H1 (cell line): ENCODE results near the gene OSBPL3. TPM values are rescaled to one million over a fixed set of nuclear protein-coding genes. Genes with fewer than 3 reads are reported as not detected.

ENCODE experiments used
- PHF8 ChIP-seq: fragments of 200-600 bp; sonication (generic); conservative IDR thresholded peaks from 2 replicates; pipeline ENCODE4 v1.7.1; 2012; ENCODE audit warnings: low read depth, mild to moderate bottlenecking, inconsistent platforms, low read length, moderate library complexity
- SIRT6 ChIP-seq: IDR thresholded peaks from one replicate; pipeline ENCODE4 v1.7.1; 2012; ENCODE audit warnings: low read length, inconsistent platforms
- SP4 ChIP-seq: IDR thresholded peaks from 2 replicates; pipeline ENCODE4 v1.6.1; 2012; ENCODE audit warnings: low read length, inconsistent platforms
- polyA plus RNA-seq, 7 experiments: library from polyadenylated mRNA; depleted of rRNA in 3 of 7; stranded (reverse) in 5 of 7; unstranded in 2 of 7; fragments of >200 nt in 5 of 7; fragments of 200-250 nt in 2 of 7; gene quantifications; 1 replicate in 5 of 7; 2 replicates in 1 of 7; 4 replicates in 1 of 7; pipeline versions ENCODE4 v1.2.1 to v1.2.3, GENCODE V29; 2011 to 2013; ENCODE audit warnings: missing spikeins in 2 of 7, mixed read lengths in 2 of 7
- total RNA-seq: library from RNA; stranded (reverse); fragmentation: NEBNext Ultra II Directional; extraction: Animal tissue kit (Norgen Biotek cat#: 25700); gene quantifications from 2 replicates; pipeline ENCODE4 v1.2.1, GENCODE V29; 2021
- TF ChIP-seq, protein P1 (sequence below): fragments of 300-600 bp; sonication (generic); IDR thresholded peaks from 2 replicates; pipeline ENCODE4 v1.7.1; 2012; ENCODE audit warnings: low read length, moderate library complexity, mild to moderate bottlenecking, inconsistent platforms; ENCODE audit not compliant: insufficient replicate concordance
- TF ChIP-seq, protein P2 (sequence below): IDR thresholded peaks from 2 replicates; pipeline ENCODE4 v1.6.1; 2012; ENCODE audit warnings: inconsistent platforms
- TF ChIP-seq, protein P3 (sequence below): IDR thresholded peaks from 2 replicates; pipeline ENCODE4 v1.6.1; 2011; ENCODE audit warnings: low read length, improper control_type of control experiment

Gene OSBPL3
- total and polyA plus RNA-seq, 2 of the 8 experiments (the other 6 are each of a cell fraction or from before 2014, with no cell fraction given): 2.8 to 13.9 TPM

DNA sequence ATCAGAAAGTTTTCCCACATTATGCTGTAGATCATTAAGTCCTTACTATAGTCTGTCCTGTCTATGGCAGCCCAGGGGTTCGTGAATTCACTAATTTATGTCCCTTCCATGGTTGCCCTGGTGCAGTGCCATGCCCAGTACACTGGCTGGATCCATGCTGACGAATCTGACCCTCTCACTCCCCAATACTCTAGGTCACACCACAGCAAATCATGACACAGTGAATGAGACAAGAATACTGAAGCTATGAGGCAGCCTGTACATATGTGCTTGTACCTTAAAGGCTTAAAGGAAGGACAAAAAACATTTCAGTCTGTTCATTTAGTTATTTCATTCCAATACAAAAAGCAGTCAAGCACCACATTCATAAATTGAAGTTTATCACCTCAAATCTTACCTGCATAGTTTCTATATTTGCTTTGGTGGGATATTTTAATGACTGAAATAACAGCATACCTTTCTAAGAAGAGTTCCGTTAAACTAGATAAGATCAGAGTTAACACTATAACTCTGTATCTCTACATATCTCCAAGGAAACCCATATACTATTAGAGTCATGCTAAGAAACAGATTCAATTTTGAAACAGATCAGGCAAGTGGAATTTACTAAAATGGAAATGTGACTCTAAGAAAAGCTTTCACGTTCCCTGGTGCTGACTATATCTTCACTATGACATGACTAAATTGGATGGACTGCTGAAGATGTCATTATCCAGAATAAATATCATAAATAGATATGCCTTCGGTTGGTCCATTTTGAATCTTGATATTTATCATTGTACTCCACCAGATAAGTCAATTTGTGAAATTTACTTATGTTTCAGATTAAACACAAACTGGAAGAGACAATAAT, 36.7 kb downstream of the OSBPL3 start (continued):
- TF ChIP-seq, protein P1, sequence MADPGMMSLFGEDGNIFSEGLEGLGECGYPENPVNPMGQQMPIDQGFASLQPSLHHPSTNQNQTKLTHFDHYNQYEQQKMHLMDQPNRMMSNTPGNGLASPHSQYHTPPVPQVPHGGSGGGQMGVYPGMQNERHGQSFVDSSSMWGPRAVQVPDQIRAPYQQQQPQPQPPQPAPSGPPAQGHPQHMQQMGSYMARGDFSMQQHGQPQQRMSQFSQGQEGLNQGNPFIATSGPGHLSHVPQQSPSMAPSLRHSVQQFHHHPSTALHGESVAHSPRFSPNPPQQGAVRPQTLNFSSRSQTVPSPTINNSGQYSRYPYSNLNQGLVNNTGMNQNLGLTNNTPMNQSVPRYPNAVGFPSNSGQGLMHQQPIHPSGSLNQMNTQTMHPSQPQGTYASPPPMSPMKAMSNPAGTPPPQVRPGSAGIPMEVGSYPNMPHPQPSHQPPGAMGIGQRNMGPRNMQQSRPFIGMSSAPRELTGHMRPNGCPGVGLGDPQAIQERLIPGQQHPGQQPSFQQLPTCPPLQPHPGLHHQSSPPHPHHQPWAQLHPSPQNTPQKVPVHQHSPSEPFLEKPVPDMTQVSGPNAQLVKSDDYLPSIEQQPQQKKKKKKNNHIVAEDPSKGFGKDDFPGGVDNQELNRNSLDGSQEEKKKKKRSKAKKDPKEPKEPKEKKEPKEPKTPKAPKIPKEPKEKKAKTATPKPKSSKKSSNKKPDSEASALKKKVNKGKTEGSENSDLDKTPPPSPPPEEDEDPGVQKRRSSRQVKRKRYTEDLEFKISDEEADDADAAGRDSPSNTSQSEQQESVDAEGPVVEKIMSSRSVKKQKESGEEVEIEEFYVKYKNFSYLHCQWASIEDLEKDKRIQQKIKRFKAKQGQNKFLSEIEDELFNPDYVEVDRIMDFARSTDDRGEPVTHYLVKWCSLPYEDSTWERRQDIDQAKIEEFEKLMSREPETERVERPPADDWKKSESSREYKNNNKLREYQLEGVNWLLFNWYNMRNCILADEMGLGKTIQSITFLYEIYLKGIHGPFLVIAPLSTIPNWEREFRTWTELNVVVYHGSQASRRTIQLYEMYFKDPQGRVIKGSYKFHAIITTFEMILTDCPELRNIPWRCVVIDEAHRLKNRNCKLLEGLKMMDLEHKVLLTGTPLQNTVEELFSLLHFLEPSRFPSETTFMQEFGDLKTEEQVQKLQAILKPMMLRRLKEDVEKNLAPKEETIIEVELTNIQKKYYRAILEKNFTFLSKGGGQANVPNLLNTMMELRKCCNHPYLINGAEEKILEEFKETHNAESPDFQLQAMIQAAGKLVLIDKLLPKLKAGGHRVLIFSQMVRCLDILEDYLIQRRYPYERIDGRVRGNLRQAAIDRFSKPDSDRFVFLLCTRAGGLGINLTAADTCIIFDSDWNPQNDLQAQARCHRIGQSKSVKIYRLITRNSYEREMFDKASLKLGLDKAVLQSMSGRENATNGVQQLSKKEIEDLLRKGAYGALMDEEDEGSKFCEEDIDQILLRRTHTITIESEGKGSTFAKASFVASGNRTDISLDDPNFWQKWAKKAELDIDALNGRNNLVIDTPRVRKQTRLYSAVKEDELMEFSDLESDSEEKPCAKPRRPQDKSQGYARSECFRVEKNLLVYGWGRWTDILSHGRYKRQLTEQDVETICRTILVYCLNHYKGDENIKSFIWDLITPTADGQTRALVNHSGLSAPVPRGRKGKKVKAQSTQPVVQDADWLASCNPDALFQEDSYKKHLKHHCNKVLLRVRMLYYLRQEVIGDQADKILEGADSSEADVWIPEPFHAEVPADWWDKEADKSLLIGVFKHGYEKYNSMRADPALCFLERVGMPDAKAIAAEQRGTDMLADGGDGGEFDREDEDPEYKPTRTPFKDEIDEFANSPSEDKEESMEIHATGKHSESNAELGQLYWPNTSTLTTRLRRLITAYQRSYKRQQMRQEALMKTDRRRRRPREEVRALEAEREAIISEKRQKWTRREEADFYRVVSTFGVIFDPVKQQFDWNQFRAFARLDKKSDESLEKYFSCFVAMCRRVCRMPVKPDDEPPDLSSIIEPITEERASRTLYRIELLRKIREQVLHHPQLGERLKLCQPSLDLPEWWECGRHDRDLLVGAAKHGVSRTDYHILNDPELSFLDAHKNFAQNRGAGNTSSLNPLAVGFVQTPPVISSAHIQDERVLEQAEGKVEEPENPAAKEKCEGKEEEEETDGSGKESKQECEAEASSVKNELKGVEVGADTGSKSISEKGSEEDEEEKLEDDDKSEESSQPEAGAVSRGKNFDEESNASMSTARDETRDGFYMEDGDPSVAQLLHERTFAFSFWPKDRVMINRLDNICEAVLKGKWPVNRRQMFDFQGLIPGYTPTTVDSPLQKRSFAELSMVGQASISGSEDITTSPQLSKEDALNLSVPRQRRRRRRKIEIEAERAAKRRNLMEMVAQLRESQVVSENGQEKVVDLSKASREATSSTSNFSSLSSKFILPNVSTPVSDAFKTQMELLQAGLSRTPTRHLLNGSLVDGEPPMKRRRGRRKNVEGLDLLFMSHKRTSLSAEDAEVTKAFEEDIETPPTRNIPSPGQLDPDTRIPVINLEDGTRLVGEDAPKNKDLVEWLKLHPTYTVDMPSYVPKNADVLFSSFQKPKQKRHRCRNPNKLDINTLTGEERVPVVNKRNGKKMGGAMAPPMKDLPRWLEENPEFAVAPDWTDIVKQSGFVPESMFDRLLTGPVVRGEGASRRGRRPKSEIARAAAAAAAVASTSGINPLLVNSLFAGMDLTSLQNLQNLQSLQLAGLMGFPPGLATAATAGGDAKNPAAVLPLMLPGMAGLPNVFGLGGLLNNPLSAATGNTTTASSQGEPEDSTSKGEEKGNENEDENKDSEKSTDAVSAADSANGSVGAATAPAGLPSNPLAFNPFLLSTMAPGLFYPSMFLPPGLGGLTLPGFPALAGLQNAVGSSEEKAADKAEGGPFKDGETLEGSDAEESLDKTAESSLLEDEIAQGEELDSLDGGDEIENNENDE: no peak
- TF ChIP-seq, protein P2, sequence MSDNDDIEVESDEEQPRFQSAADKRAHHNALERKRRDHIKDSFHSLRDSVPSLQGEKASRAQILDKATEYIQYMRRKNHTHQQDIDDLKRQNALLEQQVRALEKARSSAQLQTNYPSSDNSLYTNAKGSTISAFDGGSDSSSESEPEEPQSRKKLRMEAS: no peak
- TF ChIP-seq, protein P3, sequence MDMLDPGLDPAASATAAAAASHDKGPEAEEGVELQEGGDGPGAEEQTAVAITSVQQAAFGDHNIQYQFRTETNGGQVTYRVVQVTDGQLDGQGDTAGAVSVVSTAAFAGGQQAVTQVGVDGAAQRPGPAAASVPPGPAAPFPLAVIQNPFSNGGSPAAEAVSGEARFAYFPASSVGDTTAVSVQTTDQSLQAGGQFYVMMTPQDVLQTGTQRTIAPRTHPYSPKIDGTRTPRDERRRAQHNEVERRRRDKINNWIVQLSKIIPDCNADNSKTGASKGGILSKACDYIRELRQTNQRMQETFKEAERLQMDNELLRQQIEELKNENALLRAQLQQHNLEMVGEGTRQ: no peak
- TF ChIP-seq SP4 (no peak), SIRT6 (no peak), PHF8 (no peak)
- TF ChIP-seq, all 59 proteins: peak for 0
